Gastroesophageal sphincter (tissue), 3 donors: Measurements from ENCODE around the gene SSH2.

ENCODE experiments used
- CTCF ChIP-seq, 4 experiments: fragments of 200-600 bp in 2 of 4; fragments of 450-650 bp in 2 of 4; sonication (generic) in 1 of 4; IDR thresholded peaks; one replicate each; pipeline ENCODE4 v1.5.1; 2017 to 2019; ENCODE audit warnings: antibody characterized with exemption in 4 of 4, mild to moderate bottlenecking in 2 of 4, moderate library complexity in 2 of 4
- EP300 ChIP-seq: sonication (generic); formaldehyde crosslinking; IDR thresholded peaks from one replicate; pipeline ENCODE4 v1.6.1; 2017; ENCODE audit warnings: antibody characterized with exemption, mild to moderate bottlenecking
- POLR2A ChIP-seq, 2 donors: fragments of 450-650 bp; IDR thresholded peaks; one replicate each; pipeline ENCODE4 v1.6.1; 2017; ENCODE audit warnings: antibody characterized with exemption in 2 of 2, mild to moderate bottlenecking in 2 of 2, moderate library complexity in 1 of 2
- POLR2AphosphoS5 ChIP-seq: sonication (generic); formaldehyde crosslinking; IDR thresholded peaks from one replicate; pipeline ENCODE4 v1.6.1; 2017; ENCODE audit warnings: antibody characterized with exemption

- TF ChIP-seq CTCF (IDR thresholded peaks at IDR 0.05) (no peak), POLR2A (IDR thresholded peaks at IDR 0.05) (no peak), POLR2AphosphoS5 (peak; percentile 1), EP300 (no peak)
Observed at GRCh38 chr17:29591146-29591736, 338.8 kb downstream of the SSH2 start.
